Activated T-helper 1 cell treated with anti-CD3 and anti-CD28 coated beads, Interleukin-2, amount 50 U/mL, for 16 hours (primary cell): ENCODE results near the gene TYR.
"Not testable (repeated sequence)": the region's sequence is repeated elsewhere in the genome, so short reads cannot be mapped to it uniquely, and the experiment has no call there.

Experiments used
- DNase-seq, 2 donors: peaks; one replicate each; pipeline ENCODE4 v3.0.0-alpha.2; 2020; ENCODE audit warnings: low read depth in 1 of 2, low spot score in 1 of 2

The TYR gene

DNA sequence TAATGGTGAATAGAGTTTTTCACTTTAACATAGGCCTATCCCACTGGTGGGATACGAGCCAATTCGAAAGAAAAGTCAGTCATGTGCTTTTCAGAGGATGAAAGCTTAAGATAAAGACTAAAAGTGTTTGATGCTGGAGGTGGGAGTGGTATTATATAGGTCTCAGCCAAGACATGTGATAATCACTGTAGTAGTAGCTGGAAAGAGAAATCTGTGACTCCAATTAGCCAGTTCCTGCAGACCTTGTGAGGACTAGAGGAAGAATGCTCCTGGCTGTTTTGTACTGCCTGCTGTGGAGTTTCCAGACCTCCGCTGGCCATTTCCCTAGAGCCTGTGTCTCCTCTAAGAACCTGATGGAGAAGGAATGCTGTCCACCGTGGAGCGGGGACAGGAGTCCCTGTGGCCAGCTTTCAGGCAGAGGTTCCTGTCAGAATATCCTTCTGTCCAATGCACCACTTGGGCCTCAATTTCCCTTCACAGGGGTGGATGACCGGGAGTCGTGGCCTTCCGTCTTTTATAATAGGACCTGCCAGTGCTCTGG lies at the start of gene TYR:
TSS of gene TYR (plus strand) at position 185 of the 541 bp plus-strand sequence. CDS start at position 264, 79 bp downstream.
- DNase-seq, result no peak

DNA sequence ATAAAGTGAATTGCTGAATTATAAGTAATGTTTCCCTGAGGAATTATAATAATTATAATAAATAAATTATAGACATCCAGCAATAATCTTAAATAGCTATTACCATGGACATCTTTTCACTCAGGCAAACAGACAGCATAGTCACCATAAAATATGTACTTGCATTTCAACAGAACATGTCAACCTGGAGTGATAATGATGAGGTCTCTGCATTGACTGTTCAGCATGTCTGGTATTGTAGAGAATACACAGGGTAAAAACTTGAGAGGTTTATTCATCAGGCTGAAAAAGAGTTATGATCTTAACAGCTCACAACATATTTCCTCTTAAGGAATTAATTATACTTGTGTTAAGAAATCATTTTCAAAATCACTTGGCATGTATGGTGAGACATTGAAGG lies 41.1 kb upstream of the TYR start:
- no peak for DNase-seq

DNA sequence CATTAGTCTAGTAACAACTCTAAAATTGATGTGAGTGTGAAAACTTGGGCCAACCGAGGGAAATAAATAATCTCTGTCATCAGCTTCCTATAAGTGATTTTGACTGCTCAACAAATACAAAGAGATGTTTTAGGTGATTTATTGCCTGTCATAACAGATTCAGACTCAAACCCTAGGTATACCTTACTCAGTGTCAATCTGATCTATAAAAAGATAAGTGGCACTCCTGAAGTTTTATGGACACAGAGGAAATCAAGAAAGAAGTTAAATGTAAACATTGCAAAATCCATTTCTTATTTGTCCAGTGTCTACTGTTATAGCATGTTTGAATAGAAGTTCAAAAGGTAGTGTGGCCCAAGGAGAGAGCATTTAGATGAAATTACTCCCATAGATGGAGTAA lies 30.4 kb upstream of the TYR start:
- DNase-seq, result no peak

DNA sequence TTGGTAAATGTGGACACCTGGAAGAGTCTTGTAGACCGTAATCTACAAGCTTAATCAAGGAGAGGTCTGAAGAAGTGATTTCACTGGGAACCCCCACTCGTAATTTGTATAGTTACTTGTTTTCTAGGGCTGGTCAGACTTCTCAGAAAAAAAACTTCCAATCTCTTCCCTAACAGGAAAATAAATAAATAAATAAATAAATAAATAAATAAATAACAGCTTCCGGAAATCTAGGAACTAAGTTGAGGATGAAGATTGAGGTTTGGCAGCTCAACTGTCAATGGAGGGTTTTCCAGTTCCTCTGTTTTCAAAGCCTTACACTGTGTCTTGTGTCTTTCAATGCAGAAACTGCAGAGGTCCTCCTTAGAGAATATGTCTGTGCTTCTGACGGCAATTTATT lies 17.7 kb upstream of the TYR start:
- DNase-seq, result no peak

DNA sequence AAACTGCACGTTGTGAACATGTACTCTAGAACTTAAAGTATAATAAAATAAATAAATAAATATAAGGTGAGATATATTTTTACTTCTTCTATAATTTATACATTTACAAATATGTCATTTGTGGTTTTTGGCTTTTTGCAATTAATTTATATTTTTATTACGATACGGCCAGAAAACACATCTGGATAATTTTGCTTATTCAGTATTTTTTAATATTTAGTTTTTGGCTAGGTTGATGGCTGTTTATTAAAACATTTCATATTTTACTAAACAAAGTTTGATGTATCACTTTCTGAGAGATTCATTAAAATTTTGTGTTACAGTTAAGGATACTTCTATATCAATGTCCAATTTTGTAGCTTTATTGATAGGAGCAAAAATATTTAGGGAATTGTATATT lies 15.7 kb upstream of the TYR start:
- no peak for DNase-seq

DNA sequence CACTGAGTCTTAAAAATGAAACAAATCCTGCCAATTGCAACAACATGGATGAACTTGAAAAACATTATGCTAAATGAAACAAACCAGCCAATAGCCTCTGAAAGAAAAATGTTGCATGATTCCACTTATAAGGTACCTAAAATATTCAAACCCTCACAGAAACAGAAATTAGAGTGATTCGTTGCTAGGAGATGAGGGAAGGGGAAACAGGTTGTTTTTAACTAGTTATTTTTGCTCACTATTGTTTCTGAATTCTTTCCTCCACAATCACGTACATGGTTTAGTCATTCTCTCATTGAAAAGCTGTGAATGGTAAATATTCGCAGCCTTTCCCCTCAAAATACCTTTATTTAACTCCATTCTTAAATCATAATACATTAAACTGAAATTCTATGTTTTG lies 14.0 kb upstream of the TYR start:
- DNase-seq, result no peak

DNA sequence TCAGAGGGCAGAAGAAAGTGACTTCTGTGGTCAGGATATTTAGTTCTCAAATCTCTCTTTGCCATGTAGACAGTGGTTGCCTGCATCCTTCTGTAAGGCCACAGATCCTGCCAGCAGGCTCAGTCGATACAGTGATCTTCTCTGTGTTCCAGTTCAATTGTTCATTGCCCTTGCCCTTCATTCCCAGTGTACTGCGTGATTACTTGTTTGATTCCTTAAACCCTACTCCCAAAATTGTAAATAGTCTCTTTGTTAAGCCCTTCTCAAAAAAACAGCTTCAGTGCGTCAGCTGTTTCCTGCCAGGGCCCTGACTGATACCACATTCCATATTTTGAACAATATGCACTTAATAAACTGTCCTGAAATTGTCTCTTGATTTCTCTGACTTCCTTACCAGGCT lies 9.3 kb upstream of the TYR start:
- no peak for DNase-seq

DNA sequence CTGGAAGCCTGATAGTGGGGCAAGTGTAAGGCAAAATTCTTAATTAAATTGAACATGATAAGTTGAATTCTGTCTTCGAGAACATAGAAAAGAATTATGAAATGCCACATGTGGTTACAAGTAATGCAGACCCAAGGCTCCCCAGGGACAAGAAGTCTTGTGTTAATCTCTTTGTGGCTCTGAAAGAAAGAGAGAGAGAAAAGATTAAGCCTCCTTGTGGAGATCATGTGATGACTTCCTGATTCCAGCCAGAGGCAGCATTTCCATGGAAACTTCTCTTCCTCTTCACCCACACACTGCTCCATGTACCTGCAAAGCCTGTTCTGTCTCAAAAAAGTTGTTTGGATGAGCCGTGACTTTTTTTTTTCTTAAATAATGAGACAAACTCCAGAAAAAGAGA lies 1.9 kb upstream of the TYR start:
- DNase-seq, result no peak

DNA sequence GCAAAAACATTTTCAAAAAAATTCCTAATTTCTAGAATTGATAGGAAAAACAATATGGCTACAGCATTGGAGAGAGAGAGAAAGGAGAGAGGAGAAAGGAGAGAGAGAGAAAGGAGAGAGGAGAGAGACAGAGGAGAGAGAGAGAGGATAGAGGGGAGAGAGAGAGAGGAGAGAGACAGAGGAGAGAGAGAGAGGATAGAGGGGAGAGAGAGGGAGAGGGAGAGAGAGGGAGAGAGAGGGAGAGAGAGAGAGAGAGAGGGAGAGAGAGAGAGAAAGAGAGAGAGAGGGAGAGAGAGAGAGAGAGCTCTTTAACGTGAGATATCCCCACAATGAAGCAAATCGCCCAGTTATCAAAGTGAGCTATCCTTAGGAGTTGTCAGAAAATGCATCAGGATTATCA lies 737 bp upstream of the TYR start:
- no peak for DNase-seq

DNA sequence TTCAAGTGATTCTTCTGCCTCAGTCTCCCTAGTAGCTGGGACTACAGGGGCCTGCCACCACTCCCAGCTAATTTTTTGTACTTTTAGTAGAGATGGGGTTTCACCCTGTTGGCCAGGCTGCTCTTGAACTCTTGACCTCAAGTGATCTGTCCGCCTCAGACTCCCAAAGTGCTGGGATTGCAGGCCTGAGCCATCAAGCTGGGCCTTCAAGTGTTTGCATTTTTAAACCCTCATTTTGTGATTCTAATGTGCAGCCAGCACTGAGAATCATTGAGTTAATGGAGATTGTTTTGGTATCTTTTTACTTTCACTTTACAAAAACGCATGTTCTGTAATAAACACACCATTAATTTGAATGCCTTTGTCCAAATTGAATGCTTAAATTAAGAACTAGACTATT lies 3.4 kb downstream of the TYR start:
- no peak for DNase-seq

DNA sequence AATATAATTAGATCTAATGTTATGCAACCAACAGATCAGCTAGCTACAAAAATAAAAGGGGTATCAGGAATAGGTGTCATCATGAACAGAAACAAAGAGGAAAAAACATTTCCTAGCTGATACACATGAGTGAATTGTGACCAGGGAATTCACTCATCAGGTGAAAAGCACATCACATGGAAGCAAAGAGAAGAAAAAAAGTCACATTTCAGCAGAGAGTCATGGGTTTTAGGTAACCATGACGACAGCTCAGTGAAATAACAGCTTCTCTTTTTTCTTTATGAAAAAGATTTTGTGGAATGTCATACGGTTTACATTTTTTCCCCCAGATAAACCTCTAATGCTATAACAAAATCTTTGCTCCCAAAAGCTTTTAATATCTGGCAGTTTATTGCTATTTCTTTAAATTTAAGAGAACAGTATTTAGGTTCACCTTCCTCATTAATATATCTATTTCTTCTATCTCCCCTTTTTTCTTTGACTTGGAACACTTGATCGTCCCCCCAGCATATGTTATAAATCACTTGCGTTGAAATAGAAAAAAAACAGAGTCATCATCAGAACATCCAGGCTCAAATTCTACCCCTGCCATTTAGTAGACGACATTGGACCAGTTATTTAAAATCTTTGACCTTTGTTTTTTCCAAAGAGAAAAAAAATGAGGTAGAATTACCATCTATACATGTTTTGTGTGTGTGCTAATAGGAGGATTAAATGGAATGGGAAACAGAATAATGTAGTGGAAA lies 5.3 kb downstream of the TYR start:
- DNase-seq, result no peak

DNA sequence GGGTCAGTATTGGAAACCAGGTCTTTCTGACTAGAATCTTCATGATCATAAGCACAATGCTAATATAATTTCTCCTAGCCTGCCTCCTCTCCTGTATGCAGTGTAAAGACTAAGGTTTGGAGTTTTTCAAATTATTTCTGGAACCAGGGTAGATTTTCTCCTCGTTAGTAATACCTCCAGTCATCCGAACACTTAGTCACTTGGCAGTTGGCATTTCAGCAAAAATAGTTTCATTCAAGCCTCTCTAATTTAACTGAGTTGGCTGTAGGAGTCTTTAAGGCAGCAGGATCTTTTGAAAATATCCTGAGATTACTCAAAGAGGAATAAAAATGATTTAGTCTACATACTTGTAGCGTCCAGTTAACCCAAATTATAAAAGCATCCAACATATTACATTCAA lies 6.3 kb downstream of the TYR start:
- DNase-seq, result no peak

DNA sequence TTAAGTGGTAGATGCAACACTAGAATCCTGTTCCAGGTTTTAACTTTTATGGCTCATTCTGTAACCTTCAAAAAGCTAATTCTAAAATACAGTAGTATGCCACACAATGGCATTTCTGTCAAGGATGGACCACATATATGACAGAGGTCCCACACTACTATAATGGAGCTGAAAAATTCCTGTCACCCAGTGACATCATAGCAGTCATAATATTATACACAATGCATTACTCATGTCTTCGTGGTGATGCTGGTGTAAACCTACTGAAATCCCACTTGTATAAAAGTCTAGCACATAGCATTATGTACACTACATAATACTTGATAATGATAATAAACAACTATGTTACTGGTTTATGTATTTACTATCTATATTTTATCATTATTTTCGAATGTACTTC lies 12.1 kb downstream of the TYR start:
- DNase-seq, result no peak

DNA sequence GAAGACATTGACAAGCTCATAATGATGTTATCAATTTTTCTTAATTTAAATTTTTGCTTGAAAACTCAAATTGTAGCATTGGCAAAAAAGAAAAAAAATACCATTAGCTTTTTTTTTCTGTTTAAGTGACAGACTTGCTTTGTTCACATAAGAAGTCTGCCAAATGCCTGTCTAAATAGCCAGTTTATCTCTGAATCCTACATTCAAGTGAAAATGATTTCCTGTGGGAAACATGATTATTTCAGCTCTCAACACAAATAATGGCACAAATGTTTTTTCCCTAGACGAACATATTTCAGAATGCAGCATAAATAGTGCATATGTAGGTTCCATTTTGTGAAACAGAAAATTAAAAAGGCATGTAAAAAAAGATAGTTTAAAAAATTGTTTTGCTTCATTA lies 23.5 kb downstream of the TYR start:
- no peak for DNase-seq

DNA sequence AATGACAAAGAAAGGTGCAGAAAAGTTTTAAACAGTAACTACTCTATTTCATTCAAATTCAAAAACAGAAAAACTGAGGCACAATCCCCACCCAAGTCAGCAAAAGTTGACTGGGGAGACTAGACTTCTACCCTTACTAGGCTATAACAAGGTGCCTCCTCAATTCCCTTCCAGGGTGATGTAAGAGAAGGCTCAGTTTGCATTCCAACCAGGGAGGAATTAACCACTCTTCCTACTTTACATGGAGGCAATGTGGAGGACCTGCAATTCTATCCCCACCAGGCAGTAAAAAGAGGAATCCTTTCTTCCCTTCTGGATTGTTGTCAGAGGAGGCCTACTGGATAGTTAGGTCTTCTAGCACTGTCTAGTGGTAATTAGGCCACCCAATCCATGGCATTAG lies 26.1 kb downstream of the TYR start:
- no peak for DNase-seq

DNA sequence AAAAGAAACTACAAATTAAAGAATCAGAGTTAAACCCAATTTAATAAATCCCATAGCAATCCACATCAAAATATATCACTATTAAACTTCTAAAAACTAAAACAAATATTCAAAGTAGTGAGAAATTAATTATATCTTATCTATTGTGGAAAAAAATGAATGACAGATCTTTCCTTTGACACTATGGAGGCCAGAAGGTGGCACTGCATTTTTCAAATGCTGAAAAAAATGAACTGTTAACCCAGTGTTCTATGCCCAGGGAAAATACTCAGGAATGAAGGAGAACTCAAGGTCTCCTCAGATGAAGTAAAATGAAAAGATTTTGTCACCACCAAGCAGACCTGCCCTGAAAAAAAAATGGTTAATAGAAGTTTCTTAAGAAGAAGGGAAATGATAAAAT lies 27.7 kb downstream of the TYR start:
- DNase-seq, result no peak

DNA sequence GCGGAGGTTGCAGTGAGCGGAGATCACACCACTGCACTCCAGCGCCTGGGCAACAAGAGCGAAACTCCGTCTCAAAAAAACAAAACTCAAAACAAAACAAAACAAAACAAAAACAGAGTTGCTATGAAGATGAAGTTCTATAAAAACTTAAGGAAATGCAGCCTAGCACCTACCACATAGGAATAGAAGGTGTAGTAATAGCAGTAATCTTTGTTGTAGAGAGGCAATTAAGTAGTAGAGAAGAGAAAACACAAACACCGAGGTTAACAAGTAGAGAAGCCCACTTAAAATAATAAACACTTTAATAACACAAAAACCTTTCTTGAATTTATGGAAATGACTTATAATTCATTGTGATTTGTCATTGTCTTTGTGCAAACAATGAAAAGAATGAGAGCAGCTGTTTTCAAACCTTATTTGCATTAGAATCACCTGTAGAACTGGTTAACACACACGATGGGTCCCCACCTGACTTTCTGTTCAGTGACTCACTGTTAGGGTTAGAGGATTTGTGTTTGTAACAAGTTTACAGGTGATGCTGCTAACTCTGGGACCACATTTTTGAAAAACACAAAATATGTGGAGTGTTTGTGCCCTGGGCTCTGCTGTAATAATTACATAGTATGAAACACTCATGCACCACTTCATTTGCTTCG lies 43.1 kb downstream of the TYR start:
- no peak for DNase-seq

DNA sequence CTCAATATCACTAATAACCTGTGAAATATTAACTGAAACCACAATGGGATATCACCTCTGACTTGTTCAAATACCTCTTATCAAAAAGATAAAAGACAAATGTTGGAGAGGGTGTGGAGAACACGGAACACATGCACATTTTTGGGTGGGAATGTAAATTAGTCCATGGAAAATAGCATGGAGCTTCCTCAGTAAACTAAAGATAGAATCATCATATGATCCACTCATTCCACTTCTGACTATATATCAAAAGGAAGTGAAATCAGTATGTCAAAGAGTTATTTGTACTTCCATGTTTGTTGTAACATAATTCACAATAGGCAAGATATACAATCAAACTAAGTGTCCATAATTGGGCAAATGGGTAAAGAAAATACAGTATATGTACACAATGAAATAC lies 57.4 kb downstream of the TYR start:
- DNase-seq, result no peak

DNA sequence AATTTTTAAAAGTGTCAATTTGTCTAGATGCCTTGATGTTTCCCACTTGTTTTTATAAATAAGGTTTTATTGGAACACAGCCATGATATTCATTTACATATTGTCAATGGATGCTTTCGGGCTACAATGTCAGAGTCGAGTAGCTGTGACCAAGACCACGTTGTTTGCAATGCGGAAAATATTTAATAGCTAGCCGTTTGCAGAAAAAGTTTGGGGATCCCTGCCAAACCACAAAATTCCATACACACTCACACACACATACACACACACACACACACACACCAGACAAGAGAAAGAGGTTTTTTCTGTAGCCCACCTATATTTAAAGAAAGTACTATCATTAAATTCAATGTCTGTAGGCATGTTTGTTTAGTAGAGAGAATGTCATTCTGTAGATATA lies 58.3 kb downstream of the TYR start:
- no peak for DNase-seq

DNA sequence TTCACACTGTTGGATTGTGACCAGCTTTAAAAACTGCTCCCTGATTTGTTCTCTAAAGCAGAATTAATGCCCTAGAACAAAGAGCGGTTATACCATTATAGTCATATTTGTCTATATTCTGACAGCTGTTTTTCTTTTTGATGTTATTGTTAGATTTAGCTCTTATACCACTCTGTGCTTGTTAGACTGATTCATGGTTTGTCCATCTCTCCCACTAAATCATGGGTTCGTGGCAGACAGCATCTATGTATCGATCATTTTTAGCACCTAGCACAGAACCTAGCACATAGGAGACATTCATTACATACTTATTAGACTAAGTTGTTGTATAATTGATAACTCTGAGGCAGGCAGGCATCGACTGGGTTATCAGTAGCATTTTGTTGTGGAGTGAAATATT lies 69.3 kb downstream of the TYR start:
- DNase-seq, result not testable (repeated sequence)

DNA sequence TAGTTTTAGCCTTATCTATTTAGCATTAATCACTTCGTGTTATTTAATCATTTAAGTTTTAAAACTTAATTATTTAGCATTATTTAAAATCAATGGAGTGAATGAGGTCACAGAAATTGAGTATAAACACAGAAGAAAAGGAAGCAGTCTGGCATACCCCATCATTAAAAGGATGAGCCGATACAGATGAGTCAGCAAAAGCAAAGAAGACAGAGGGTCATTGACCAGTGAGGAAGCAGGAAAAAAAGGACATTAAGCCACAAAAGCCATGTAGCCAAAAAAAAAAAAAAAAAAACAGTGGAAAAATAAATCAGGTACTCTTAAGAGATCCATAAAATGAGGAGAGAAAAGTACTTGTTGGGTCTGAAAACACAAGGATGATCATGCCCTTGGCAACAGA lies 71.5 kb downstream of the TYR start:
- no peak for DNase-seq

DNA sequence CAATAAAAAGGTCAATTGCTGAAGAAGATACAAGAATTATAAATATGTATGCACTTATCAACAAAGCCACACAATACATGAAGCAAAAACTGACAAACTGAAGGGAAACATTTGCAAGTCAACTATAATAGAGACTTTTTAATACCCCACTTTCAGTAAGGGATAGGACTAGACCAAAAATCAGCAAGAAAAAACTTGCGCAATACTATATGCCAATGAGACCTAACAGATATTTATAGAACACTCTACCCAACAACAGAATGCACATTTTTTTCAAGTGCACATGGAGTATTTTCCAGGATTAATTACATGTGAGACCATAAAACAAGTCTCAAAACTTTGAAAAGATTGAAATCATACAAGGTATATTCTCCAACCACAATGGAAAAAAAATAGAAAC lies 83.8 kb downstream of the TYR start:
- not testable (repeated sequence) for DNase-seq
